CD14-positive monocyte (primary cell): ENCODE measurements around the gene PER3. TPM values are rescaled to one million over a fixed set of nuclear protein-coding genes. Genes with fewer than 3 reads are reported as not detected.
A peak's percentile ranks its signal among the peaks of the same experiment; 100 is the strongest.

ENCODE experiments used
- DNase-seq, 3 donors: peaks; one replicate each; pipeline ENCODE4 v3.0.0-alpha.2; 2011 to 2022
- H2AFZ ChIP-seq: 2 replicates; pipeline ENCODE4 v1.6.0; 2012; ENCODE audit warnings: mild to moderate bottlenecking, low read depth, low read length, inconsistent platforms; ENCODE audit not compliant: insufficient read depth, poor library complexity, severe bottlenecking
- H3K27ac ChIP-seq, 2 donors: 1 replicate in 1 of 2; 2 replicates in 1 of 2; pipeline ENCODE4 v1.5.1; 2012 to 2013; ENCODE audit warnings: low read length in 2 of 2, control low read depth in 1 of 2, inconsistent platforms in 1 of 2, low read depth in 1 of 2, mild to moderate bottlenecking in 1 of 2
- H3K27me3 ChIP-seq, 2 donors: one replicate each; pipeline versions ENCODE4 v1.6.0 to v1.6.1; 2011 to 2013; ENCODE audit warnings: low read length in 2 of 2; ENCODE audit not compliant: control insufficient read depth in 2 of 2, insufficient read depth in 2 of 2
- H3K36me3 ChIP-seq, 2 donors: replicated peaks in 1 of 2; 1 replicate in 1 of 2; 2 replicates in 1 of 2; pipeline versions ENCODE4 v1.5.1 to v1.6.1; 2012 to 2013; ENCODE audit warnings: low read length in 2 of 2, control low read depth in 1 of 2, inconsistent platforms in 1 of 2, mild to moderate bottlenecking in 1 of 2; ENCODE audit not compliant: insufficient read depth in 2 of 2, control insufficient read depth in 1 of 2
- H3K4me1 ChIP-seq, 2 donors: 1 replicate in 1 of 2; 2 replicates in 1 of 2; pipeline versions ENCODE4 v1.5.1 to v1.6.1; 2012 to 2013; ENCODE audit warnings: low read length in 2 of 2, control low read depth in 1 of 2, inconsistent platforms in 1 of 2, mild to moderate bottlenecking in 1 of 2, moderate library complexity in 1 of 2; ENCODE audit not compliant: insufficient read depth in 2 of 2, control insufficient read depth in 1 of 2
- H3K4me2 ChIP-seq: replicated peaks from 2 replicates; pipeline ENCODE3; 2012; ENCODE audit warnings: low read length, moderate library complexity, mild to moderate bottlenecking; ENCODE audit not compliant: poor library complexity, severe bottlenecking; ENCODE audit errors: extremely low read depth
- H3K4me3 ChIP-seq, 3 experiments: fragments of 200-600 bp in 1 of 3; sonication (generic) in 1 of 3; replicated peaks in 1 of 3; 1 replicate in 2 of 3; 2 replicates in 1 of 3; pipeline ENCODE4 v1.5.1; 2011 to 2013; ENCODE audit warnings: low read length in 3 of 3, mild to moderate bottlenecking in 3 of 3, control low read depth in 2 of 3, low read depth in 2 of 3, inconsistent platforms in 1 of 3, moderate library complexity in 1 of 3
- H3K79me2 ChIP-seq: 2 replicates; pipeline ENCODE4 v1.6.0; 2012; ENCODE audit warnings: mild to moderate bottlenecking, control low read depth, inconsistent platforms, low read length, moderate library complexity; ENCODE audit not compliant: insufficient read depth
- H3K9ac ChIP-seq: 2 replicates; pipeline ENCODE4 v1.6.0; 2017; ENCODE audit warnings: low read length, mild to moderate bottlenecking; ENCODE audit not compliant: insufficient read depth, poor library complexity, severe bottlenecking
- H3K9me3 ChIP-seq, 2 donors: replicated peaks in 1 of 2; 1 replicate in 1 of 2; 2 replicates in 1 of 2; pipeline versions ENCODE4 v1.5.1 to v1.6.1; 2012 to 2013; ENCODE audit warnings: low read length in 2 of 2, control low read depth in 1 of 2; ENCODE audit not compliant: control insufficient read depth in 1 of 2, insufficient read depth in 1 of 2
- H4K20me1 ChIP-seq: 2 replicates; pipeline ENCODE4 v1.6.0; 2012; ENCODE audit warnings: mild to moderate bottlenecking, low read length, control low read depth, moderate library complexity; ENCODE audit not compliant: insufficient read depth
- H3K27ac Mint-ChIP-seq, 7 donors: one replicate each; pipeline ENCODE4 v1.8.0; 2020; ENCODE audit warnings: mild to moderate bottlenecking in 7 of 7, mixed read lengths in 7 of 7, moderate library complexity in 6 of 7, inconsistent platforms in 2 of 7
- H3K27me3 Mint-ChIP-seq, 3 donors: one replicate each; pipeline ENCODE4 v1.8.0; 2021 to 2022; ENCODE audit warnings: low read depth in 3 of 3, mild to moderate bottlenecking in 3 of 3, mixed read lengths in 3 of 3, moderate library complexity in 3 of 3, inconsistent platforms in 1 of 3
- H3K36me3 Mint-ChIP-seq, 2 donors: one replicate each; pipeline ENCODE4 v1.8.0; 2020; ENCODE audit warnings: mixed read lengths in 2 of 2, inconsistent platforms in 1 of 2, mild to moderate bottlenecking in 1 of 2
- H3K4me1 Mint-ChIP-seq: one replicate; pipeline ENCODE4 v1.8.0; 2020; ENCODE audit warnings: mild to moderate bottlenecking, mixed read lengths
- H3K4me3 Mint-ChIP-seq, 2 donors: one replicate each; pipeline ENCODE4 v1.8.0; 2020; ENCODE audit warnings: mild to moderate bottlenecking in 2 of 2, mixed read lengths in 2 of 2, moderate library complexity in 1 of 2
- H3K9me3 Mint-ChIP-seq, 7 donors: one replicate each; pipeline ENCODE4 v1.8.0; 2020 to 2022; ENCODE audit warnings: mixed read lengths in 7 of 7, mild to moderate bottlenecking in 6 of 7, moderate library complexity in 6 of 7, inconsistent platforms in 2 of 7
- CTCF ChIP-seq: fragments of 200-600 bp; IDR thresholded peaks from one replicate; pipeline ENCODE4 v1.8.0; 2022; ENCODE audit warnings: antibody characterized with exemption, mild to moderate bottlenecking
- WGBS: methylation state at CpG from one replicate; pipeline ENCODE4 v1.1.5; 2013; ENCODE audit warnings: missing lambda C conversion rate; ENCODE audit not compliant: insufficient coverage; 5-methylcytosine and 5-hydroxymethylcytosine counted together
- intact Hi-C, 2 donors: fragments of 100-400 bp; cut with micrococcal nuclease; formaldehyde crosslinking; loops; one replicate each; pipeline versions ENCODE4 v1.15.0 to v1.15.1; 2023
- polyA plus RNA-seq, 3 donors: library from polyadenylated mRNA; depleted of rRNA in 1 of 3; unstranded in 2 of 3; stranded (reverse) in 1 of 3; fragments of 300-500 nt in 2 of 3; fragments of >200 nt in 1 of 3; fragmentation: Illumina TruSeq in 2 of 3; gene quantifications; 1 replicate in 2 of 3; 2 replicates in 1 of 3; pipeline ENCODE4 v1.2.3, GENCODE V29; 2012 to 2021

The PER3 gene
- polyA plus RNA-seq, 3 donors = 0.46 to 2.3 (median 2.0) TPM

DNA sequence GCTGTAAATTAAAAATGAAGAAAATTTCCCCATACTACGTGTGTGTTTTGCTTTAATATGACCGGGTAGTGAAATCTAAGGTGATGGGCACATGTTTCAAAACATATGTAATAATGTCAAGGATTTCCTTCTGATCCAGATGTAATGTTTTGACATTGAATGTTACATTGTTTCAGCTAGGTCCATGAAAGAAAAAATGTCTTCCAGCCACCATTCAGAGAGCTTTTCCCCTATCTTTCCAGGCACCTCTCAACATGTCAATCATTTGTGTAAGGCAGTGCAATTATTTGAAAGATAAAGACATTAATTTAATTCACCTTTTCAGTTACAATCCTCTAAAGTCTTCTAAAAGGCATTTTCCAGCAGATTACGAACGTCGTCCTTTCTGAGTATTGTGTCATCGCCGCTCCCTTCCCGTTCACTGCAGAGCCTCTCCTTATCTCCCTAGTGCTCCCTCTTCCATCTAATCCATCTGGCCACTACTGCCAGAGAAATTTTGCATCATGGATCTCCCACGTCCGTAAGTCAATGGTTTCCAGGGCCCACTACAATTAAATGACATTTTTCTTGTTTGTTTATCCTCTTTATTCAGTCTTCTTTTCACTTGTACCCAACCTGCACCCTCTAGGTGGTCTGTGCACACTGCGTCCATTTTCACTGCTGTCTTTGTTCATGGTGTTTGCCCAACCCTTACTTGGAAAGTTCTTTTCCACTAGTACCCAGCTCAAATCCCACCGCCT lies 14.2 kb upstream of the PER3 start:
- peaks cover 11% of the 10 kb centered on the region for H4K20me1 ChIP-seq
- H3K9ac ChIP-seq = no peak overlapping the region
- H2AFZ ChIP-seq = no peak overlapping the region
- H3K4me2 ChIP-seq = peak overlapping the region; percentile 95
- H3K27ac ChIP-seq = peak overlapping the region in 1 of 2 donors; percentile 94
- Mint-ChIP-seq H3K4me1 (peaks cover 50% of the 10 kb centered on the region), H3K4me3 (peak overlapping the region; percentile 19 to 88), H3K9me3 (no peaks in the 10 kb centered on the region), H3K27me3 (peaks cover 0 to 3% (median 0%) of the 10 kb centered on the region in 3 donors), H3K27ac (peak overlapping the region; percentile 98 to 100 (median 99)), H3K36me3 (peaks cover 23 to 27% of the 10 kb centered on the region in 2 donors)
- H3K4me3 ChIP-seq = peak overlapping the region in 1 of 3 experiments; percentile 94
- H3K36me3 ChIP-seq = peaks cover 4 to 21% of the 10 kb centered on the region in 2 donors
- no peak for TF ChIP-seq CTCF
- no peaks in the 10 kb centered on the region for H3K27me3 ChIP-seq
- 96% methylated on average over 8 of the region's 12 CpGs for WGBS
- H3K9me3 ChIP-seq = no peaks in the 10 kb centered on the region
- peaks cover 33% of the 10 kb centered on the region for H3K79me2 ChIP-seq
- intact Hi-C loops = loop anchor here (2.0 to 10.0 kb wide), 3 partner anchors 15 to 195 kb away; partner anchors contain the start of genes PARK7 (in 1 of the 2) and PER3 (in 1 of the 2)
- peaks cover 40 to 46% of the 10 kb centered on the region in 2 donors for H3K4me1 ChIP-seq
- no peak for DNase-seq

- no peak for TF ChIP-seq CTCF
- DNase-seq = peak; percentile 85 to 90 (median 88)
- H3K4me2 ChIP-seq = peak overlapping the region; percentile 95
- Mint-ChIP-seq H3K36me3 (peaks cover 27 to 33% of the 10 kb centered on the region in 2 donors), H3K27me3 (no peaks in the 10 kb centered on the region), H3K27ac (peak overlapping the region; percentile 98 to 100 (median 99)), H3K9me3 (no peaks in the 10 kb centered on the region), H3K4me3 (peak overlapping the region; percentile 88 to 89), H3K4me1 (peaks cover 52% of the 10 kb centered on the region)
- H4K20me1 ChIP-seq = peaks cover 15% of the 10 kb centered on the region
- H3K27ac ChIP-seq = peak overlapping the region; percentile 94 to 99
- H3K36me3 ChIP-seq = peaks cover 4 to 26% of the 10 kb centered on the region in 2 donors
- H3K4me3 ChIP-seq = peak overlapping the region; percentile 72 to 94 (median 91)
- H3K79me2 ChIP-seq = peaks cover 40% of the 10 kb centered on the region
- peaks cover 40 to 47% of the 10 kb centered on the region in 2 donors for H3K4me1 ChIP-seq
- peak overlapping the region; percentile 92 for H3K9ac ChIP-seq
- WGBS = 0% methylated on average over 5 of the region's 6 CpGs
- intact Hi-C loops = loop anchor here (2.0 to 10.0 kb wide), 3 partner anchors 14 to 194 kb away; partner anchors contain the start of genes PARK7 (in 1 of the 2) and PER3 (in 1 of the 2)
- H2AFZ ChIP-seq = peak overlapping the region; percentile 49
- H3K27me3 ChIP-seq = no peaks in the 10 kb centered on the region
- no peaks in the 10 kb centered on the region for H3K9me3 ChIP-seq
Measured at GRCh38 chr1:7770669-7770996, 13.5 kb upstream of the PER3 start.
